Activated CD8-positive, alpha-beta memory T cell treated with anti-CD3 and anti-CD28 coated beads for 36 hours (primary cell): ENCODE measurements around the gene MAD1L1. TPM values are rescaled to one million over a fixed set of nuclear protein-coding genes. Genes with fewer than 3 reads are reported as not detected.

Source experiments
- CTCF ChIA-PET: fragments of 350-600 bp; sonication (Branson Sonifier 250); formaldehyde crosslinking; loops from one replicate; lab custom pipeline; 2021; ENCODE audit warnings: antibody characterized with exemption; lab: Charles Lee
- POLR2A ChIA-PET: fragments of 350-600 bp; sonication (Branson Sonifier 250); formaldehyde crosslinking; loops from one replicate; lab custom pipeline; 2021; ENCODE audit warnings: antibody characterized with exemption; lab: Charles Lee
- total RNA-seq, 2 experiments: library from RNA; stranded (reverse); gene quantifications; one replicate each; pipeline ENCODE4 v1.2.3, GENCODE V29; 2021

Gene MAD1L1
- total RNA-seq, 2 experiments from 2014 or later, result 39.4 to 40.8 TPM

DNA sequence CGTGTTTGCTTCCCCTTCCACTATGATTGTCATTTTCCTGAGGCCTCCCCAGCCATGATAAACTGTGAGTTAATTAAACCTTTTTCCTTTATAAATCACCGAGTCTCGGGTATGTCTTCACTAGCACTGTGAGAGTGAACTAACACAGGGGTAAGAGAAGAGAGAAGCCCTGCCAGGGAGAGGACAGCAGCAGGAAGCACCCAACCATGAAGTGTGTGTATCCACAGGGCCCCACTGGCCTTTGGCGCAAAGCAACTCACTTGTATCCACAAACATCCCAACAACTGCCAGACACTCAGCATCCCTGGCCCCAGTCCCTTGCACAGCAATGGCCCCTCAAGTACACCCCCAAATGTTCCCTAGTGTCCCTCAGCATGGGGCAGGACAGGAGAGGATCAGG, 115.1 kb downstream of the MAD1L1 start:
- CTCF ChIA-PET, result interaction anchor here (0.5 kb wide), 1 partner anchor 43 kb away, joined by 3 read pairs; no protein-coding TSS in a partner anchor
- POLR2A ChIA-PET, result no interaction called here

DNA sequence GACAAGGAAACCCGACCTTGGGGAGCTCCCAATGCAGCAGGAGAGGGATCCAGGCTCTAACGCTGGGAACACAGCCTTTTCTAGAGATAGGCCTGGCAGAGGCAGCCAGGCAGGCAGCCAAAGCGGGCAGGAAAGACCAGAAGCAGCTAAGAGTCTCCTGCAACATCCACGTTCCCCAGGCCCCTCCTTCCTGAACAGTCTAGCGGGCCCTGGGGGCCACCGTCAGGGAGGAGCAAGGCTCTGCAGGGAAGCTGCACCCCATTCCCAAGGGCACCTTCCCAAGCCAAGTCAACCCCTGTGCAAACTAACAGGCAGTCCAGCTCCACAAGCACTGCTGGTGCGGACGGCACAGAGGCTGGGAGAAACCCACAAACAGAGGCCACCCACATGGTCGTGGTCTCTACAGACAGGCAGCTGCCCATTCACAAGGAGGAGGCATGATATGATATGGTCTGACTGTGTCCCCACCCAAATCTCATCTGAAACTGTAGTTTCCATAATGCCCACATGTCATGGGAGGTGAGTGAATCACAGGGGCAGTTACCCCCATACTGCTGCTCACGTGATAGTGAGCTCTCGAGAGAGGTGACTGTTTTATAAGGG, 115.7 kb downstream of the MAD1L1 start:
- CTCF ChIA-PET, result interaction anchor here (0.5 to 0.6 kb wide), 2 partner anchors 43 to 421 kb away, joined by 3 read pairs; no protein-coding TSS in a partner anchor
- POLR2A ChIA-PET, result interaction anchor here (0.5 kb wide), 1 partner anchor 186 kb away, joined by 4 read pairs; no protein-coding TSS in a partner anchor

DNA sequence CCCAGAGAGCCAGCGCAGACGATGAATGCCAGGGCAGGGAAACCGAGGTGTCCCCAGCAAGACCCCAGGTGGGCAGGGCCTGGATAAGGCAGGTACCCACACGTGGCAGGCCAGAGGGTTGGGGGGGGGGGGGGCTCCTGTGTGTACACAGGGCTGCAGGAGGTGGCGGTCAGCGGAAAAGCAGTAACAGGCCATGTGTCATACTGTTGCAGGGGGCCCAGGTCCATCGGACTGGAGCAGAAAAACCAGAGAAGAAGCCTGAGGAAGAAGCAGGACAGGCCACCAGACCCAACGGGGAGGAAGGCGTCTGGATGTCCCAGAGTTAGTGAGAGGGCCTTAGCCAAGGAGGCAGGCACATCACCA, 116.3 kb downstream of the MAD1L1 start:
- POLR2A ChIA-PET, result interaction anchor here (0.5 kb wide), 1 partner anchor 185 kb away, joined by 4 read pairs; no protein-coding TSS in a partner anchor
- CTCF ChIA-PET, result no interaction called here

DNA sequence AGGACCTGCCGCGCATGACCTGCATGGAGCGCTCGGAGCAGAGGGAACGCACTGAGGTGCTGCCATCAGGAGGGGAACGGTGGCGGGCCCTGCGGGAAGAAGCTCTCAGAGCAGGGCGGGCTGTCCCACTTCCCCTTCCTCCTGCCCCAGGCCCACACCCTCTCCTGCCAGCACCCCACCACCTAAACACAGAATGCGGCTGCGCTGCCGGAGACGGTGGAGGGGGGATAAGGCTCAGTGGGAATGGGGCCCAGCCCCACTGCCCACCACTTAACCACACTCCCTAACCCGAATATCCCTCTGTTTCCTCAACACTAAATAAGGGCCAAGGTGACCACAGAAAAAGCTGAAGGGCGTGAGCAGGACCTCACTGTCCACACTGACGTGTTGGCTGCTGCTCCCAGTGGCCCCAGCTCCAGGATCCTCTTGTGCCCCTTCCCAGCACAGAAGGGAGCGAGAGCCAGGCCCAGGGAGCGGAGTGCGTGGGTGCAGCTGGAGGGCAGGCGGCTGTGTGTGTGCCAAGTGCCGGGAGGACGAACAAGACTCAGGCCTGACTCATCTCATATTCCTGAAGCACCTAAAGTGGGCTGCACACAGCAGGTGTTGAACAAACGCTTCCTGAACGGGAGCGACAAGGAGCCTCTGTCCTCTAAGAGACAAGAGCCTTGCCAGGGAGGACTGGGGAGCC, 116.8 kb downstream of the MAD1L1 start:
- ChIA-PET POLR2A (no interaction called here), CTCF (no interaction called here)

DNA sequence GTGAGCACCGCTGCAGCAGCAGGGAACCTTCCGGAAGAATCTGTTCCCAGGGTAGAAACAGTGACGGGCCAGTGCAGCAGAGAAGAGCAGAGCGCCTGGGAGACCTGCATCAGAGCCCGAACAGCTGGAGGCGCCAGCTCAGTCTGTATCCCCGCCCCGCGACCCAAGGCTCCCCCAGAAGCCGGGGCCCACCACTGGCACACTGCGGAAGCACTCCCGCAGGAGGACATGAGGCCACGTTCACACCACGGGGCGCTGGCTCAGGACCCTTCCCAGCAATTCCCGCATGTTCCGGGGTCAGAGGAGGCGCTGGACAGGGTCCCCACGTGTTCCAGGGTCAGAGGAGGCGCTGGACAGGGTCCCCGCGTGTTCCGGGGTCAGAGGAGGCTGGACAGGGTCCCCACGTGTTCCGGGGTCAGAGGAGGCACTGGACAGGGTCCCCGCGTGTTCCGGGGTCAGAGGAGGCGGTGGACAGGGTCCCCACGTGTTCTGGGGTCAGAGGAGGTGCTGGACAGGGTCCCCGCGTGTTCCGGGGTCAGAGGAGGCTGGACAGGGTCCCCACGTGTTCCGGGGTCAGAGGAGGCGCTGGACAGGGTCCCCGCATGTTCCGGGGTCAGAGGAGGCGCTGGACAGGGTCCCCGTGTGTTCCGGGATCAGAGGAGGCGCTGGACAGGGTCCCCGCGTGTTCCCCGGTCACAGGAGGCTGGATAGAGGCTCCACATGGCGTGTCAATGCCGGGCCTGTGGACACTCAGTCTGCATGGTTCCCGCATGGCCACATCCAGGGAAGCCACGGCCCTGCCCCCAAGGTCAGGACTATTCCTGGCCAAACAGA, 117.6 kb downstream of the MAD1L1 start:
- POLR2A ChIA-PET, result no interaction called here
- CTCF ChIA-PET, result no interaction called here

DNA sequence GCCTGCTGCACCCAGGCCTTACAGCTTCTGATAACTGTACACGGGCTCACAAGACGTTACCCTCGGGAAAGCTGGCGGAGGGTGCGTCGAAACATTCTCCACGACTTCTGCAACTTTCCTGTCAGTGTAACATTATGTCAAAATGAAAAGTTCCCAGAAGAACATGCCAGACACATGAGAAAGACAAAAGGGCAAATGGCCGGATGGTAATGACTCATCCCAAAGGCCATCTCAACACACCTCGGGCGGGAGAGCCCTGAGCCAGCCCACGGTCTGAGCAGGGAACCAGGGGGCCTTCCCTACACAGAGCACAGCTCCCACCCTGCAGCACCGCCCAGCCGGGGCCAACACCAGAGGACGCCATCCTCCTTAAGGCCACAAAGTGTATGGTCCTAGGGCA, 118.7 kb downstream of the MAD1L1 start:
- CTCF ChIA-PET, result no interaction called here
- POLR2A ChIA-PET, result no interaction called here

DNA sequence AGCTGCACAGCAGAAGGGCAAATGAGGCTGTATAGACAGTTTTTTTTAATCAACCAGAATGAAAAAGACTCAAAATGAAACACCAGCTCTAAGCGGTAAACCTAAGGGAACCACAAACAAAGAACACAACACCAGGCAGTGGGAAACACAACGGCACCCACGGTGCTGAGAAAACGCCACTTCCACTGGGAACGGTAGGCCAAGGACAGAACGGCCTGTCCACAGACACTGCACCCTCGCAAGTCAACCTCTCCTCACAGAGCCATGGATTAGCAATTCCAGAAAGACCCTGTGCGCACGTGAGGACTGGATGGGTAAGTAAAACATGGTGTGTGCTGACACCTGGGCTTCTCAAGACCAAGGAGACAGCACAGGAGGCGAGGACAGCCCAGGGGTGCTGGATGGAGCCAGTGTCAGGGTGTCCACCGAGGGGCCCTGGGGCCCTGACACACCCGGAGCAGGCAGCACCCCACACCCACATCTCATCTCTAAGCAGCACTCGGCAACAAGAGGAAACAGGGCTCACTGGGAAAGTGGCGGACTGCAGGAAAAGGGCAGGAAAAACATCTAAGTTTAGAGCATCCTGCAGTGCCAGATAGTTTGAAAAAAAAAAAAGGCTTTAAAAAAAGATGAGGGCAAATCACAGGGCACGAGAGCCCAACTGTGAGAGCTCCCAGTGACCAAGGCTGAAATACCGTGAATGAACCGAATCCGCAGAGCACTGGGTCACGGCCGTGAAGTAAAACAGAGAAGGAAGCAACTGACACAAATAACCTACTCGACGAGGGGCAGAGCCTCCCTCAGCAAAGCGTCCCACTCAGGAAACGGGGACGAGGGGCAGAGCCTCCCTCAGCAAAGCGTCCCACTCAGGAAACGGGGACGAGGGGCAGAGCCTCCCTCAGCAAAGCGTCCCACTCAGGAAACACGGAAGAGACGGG, 120.2 kb downstream of the MAD1L1 start:
- CTCF ChIA-PET, result interaction anchor here (0.7 kb wide), 1 partner anchor 507 kb away, joined by 3 read pairs; no protein-coding TSS in a partner anchor
- POLR2A ChIA-PET, result no interaction called here

DNA sequence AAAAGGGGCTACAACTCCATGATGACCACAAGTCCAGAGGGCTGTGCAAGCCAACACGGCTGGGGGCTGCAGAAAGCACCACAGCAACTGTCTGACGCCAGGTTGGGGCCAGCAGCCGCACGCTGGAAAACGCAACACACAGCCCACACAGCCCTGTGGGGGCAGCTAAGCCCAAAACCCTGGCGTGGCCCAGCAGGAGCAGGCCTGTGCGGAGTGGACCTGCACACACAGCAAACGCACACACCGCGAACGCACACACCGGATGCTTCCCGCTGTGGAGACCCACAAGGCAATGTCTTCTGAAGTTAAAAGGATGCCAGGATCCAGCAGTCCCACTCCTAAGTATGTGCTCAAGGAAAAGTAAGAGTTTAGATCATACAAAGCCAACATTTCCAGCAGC, 121.2 kb downstream of the MAD1L1 start:
- ChIA-PET POLR2A (no interaction called here), CTCF (no interaction called here)

DNA sequence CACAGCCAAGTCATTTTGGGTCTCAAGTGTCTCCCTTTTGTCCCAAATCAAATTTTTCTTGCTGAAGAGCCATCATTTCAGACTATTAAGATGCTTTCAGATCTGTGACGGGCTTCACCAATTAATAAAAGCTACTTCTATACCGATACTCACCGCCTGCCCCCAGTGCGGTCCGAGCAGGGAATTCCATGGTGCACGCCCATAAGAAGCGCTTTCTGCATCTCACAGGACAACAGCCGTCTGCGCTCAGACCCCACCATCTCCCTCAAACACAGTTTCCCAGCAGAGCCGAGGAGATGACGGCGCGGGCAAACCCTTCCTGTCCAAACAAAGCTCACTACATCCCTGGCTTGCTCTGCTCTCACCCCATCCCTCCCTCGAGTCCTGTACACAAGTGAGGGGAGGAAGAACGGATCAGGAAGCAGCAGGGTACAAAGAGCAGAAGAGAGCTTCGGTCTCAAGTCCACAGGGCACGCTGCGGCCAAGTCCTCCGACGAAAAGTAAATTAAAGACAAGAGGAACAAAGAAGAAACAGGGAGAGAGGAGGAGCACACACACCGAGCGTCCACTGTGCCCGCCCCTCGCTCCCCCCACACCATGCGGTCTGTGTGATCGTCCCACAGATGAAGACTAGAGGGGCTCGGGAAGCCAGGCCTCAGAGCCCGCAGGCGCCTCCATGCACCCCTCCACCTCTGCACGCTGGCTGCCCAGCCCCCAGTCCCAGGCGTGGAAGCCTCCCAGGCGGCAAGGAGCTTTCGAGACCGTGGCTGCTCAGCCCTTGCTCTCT, 121.9 kb downstream of the MAD1L1 start:
- POLR2A ChIA-PET, result no interaction called here
- CTCF ChIA-PET, result no interaction called here

DNA sequence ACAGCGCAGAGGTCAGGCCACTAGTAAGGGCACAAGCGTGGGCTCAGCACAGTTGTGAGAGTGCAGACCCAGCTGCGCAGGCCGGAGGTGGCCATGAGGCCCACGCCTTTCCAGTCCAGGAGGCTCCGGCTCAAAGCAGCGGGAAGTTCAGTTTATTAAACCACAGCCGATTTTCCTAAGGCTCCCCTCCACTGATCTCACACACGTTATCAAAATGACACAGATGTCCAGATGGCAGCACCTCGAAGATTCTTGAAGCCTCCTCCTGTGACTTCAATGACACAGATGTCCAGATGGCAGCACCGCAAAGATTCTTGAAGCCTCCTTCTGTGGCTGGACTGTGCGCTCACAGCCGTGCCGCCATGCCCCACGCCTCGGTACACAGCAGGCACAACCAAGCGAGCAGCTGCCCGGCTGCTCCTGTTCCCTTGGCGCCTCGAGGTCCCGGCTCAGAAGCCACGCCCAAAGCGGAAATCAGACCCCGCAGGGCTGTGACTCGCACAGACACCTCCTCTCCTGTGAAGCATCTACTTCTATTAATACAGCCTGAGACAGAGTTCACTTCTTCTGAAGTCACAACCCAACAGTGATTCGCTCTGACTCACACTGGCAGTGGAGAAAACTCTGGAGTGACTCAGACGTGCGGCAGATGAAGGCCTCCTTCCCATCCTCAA, 122.7 kb downstream of the MAD1L1 start:
- POLR2A ChIA-PET, result no interaction called here
- CTCF ChIA-PET, result no interaction called here

DNA sequence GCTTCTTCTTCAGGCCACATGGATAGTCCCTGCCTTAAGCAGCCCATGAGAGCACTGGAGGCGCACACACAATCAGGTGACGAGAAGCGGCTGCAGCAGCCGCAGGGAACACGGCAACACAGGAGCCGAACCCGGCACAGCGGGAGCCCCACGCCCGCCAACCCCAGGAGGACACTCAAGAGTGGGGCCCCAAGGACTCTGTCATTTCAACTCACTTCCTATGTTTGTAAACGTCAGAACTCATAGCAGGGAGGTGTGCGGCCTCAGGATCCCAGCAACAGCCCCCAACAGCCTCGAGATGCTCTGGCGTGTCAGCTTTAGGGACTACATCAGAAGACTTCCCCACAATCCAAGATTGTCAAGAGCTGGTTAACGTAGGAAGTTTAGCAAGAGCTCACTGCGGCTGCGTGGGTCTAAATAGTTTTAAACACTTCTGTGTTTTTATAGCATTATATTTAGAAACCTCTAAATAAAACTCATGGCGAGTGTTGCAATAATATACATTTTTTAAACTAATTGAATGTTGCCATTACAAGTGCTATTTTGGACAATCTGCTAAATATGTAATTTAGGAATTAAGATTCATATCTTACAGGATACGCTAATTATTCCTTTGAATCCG, 123.4 kb downstream of the MAD1L1 start:
- ChIA-PET POLR2A (no interaction called here), CTCF (no interaction called here)

DNA sequence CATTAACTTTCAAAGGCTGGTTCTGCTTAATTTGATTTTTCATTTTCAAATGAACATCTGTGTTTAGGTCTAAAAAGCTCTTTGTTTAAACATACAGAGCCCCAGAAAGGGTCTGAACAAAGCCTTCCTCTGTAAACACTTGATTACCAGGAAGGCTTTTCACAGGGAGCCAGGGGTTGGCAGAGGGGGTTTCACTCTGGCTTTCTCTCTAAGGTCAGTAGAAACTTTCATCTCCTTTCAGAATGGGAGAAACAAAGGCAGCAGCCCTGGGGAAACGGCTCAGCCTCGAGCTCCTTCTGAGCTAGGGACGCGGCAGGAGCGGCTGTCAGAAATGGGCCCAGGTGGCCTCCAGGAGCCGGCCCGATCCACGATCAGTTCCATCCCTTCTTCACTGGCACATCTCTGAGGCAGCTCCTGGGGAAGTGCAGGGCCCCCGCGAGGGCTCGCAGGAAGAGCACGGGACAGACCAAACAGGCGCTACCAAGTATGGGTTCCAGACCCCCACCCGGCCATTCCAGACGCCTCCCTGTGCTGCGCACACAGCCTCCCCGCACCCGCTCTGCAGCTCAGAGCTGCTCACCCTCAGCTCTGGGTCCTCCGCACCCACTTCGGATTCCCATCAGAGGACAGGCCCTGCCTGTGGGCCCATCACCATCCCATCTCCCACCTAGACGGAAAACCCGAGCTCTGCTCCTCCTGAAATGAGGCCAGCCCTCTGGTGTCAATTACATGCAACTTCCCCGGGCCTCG, 124.1 kb downstream of the MAD1L1 start:
- POLR2A ChIA-PET, result no interaction called here
- CTCF ChIA-PET, result no interaction called here

DNA sequence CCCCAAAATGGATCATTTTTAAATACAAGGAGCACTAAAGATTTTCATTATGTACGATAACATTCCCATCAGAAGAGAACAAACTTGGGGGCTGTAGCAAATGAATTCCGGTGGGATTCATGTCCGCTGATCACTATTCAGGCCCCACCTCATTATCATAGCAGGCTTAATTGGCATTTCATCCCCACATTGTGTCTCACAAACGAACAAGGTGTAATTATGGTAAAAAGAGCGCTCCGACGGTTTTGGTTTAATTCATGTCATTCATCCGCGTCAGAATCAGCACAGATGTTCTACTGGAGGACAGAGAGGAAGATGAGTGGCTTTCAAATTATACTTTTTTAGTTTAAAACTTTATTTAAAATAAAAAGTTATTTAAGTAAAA, 124.7 kb downstream of the MAD1L1 start:
- CTCF ChIA-PET, result no interaction called here
- POLR2A ChIA-PET, result no interaction called here

DNA sequence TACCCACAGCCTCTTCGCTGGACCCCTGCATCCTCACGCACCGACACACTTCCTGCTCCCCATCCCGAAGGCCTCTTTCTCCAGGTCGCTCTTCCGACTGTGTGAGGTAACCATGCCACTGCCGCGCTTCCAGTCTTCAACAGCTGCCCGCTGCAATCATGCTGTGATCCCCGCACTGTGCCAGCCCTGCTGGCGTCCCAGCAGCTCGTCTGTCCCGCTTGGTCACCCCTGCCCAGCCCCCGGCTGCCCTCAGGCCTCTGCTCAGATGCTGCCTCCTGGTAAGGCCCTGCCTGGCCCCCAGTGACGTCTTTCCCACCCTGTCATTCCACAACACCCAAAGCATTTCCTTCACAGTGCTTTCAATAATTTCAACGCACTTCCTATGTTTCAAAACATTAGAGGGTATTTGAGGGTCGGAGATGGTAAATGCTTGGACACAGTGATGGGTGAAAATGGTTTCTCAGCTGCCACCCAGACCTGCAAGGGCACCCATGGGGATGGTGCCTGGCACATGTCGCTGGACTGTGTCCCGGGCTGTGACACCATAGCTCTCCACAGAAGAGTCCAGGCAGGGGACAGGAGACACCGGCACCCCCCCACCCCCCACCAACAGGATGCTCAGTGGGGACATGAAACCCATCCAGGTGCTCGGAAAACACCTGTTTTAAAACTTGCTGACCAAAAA, 125.2 kb downstream of the MAD1L1 start:
- POLR2A ChIA-PET, result no interaction called here
- CTCF ChIA-PET, result no interaction called here

DNA sequence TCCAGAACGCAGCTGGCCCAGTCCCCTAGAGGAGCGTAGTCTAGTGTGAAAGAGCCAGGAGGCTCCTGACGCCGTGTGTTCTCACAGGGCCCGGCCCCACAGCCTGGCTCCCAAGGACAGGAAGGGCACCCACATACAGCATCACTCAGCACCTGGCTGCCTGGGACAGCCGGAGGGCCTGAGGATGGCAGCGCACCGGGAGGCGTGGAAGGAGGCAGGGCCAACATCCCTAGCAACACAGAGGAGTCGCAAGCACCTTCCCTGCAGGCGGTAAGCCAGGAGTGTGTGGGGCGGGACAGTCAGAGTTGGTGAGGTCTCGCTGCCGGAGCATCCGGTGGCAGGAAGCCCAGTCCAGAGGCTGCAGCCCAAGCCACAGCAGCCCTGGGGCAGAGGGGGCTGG, 125.8 kb downstream of the MAD1L1 start:
- POLR2A ChIA-PET, result interaction anchor here (0.7 kb wide), 1 partner anchor 1232 kb away, joined by 3 read pairs; no protein-coding TSS in a partner anchor
- CTCF ChIA-PET, result no interaction called here

DNA sequence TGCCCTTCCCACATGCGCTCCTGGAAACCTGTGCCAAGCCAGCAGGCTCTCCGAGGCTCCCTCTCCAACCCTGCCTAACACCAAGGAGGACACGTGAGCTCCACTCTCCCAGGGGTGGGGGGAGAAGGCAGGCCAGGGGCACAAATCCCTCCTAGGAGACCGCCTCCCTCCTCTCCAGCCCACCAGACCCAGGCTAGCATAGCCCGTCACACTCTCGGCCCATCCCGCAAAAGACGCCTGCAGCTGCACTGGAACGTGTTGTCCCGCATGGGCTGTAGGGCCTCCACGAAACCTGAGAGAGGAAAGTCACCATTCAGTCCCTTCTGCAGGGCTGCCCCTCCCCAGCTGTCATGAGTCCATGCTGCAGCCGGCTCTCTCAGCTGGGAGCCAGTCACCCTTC, 126.3 kb downstream of the MAD1L1 start:
- CTCF ChIA-PET, result no interaction called here
- POLR2A ChIA-PET, result interaction anchor here (0.7 kb wide), 1 partner anchor 1231 kb away, joined by 3 read pairs; no protein-coding TSS in a partner anchor
